ENCODE measurements around the gene PCSK7. TPM values are rescaled to one million over a fixed set of nuclear protein-coding genes. Genes with fewer than 3 reads are reported as not detected.
A peak's percentile ranks its signal among the peaks of the same experiment; 100 is the strongest.

Gene PCSK7
- total and polyA plus RNA-seq, 2 donors from 2014 or later, result 14.5 to 70.2 TPM

GRCh38 chr11:117202386-117203068 is 29.3 kb downstream of the PCSK7 start:
- FAIRE-seq (no peak), DNase-seq (no peak)
- Histone ChIP-seq H3K27ac (ENCODE audit: low read depth in 2 of 2, low read length in 2 of 2) (peak overlapping the region; percentile 4 to 94), H3K4me1 (ENCODE audit: control insufficient read depth in 2 of 3, insufficient read depth in 2 of 3, low read depth in 1 of 3, low read length in 3 of 3) (no peaks in the 10 kb centered on the region), H3K27me3 (ENCODE audit: control insufficient read depth, insufficient read depth, low read length) (no peaks in the 10 kb centered on the region), H3K9me3 (ENCODE audit: control insufficient read depth in 2 of 3, insufficient read depth in 1 of 3, low read length in 3 of 3) (no peaks in the 10 kb centered on the region), H3K36me3 (ENCODE audit: control insufficient read depth in 2 of 3, insufficient read depth in 3 of 3, low read length in 3 of 3) (peaks cover 0 to 11% (median 4%) of the 10 kb centered on the region in 3 donors), H3K4me3 (ENCODE audit: low read length in 3 of 3) (peak overlapping the region in 2 of 3 donors; percentile 10 to 63), H3K9ac (ENCODE audit: low read length in 3 of 3) (no peak overlapping the region)
- TF ChIP-seq CTCF (IDR thresholded peaks at IDR 0.05; ENCODE audit: borderline replicate concordance, extremely low read depth, insufficient read depth), result no peak
- intact Hi-C loops (cut with DNase I), result no loop called here

- intact Hi-C loops (cut with DNase I), result no loop called here
- Histone ChIP-seq H3K9ac (ENCODE audit: low read length in 3 of 3) (peak overlapping the region in 2 of 3 donors; percentile 58 to 88), H3K9me3 (ENCODE audit: control insufficient read depth in 2 of 3, insufficient read depth in 1 of 3, low read length in 3 of 3) (no peaks in the 10 kb centered on the region), H3K36me3 (ENCODE audit: control insufficient read depth in 2 of 3, insufficient read depth in 3 of 3, low read length in 3 of 3) (peaks cover 0 to 11% (median 4%) of the 10 kb centered on the region in 3 donors), H3K4me3 (ENCODE audit: low read length in 3 of 3) (peak overlapping the region in 2 of 3 donors; percentile 59 to 63), H3K27me3 (ENCODE audit: control insufficient read depth, insufficient read depth, low read length) (no peaks in the 10 kb centered on the region), H3K27ac (ENCODE audit: low read depth in 2 of 2, low read length in 2 of 2) (peak overlapping the region; percentile 80 to 94), H3K4me1 (ENCODE audit: control insufficient read depth in 2 of 3, insufficient read depth in 2 of 3, low read depth in 1 of 3, low read length in 3 of 3) (no peaks in the 10 kb centered on the region)
- FAIRE-seq (no peak), DNase-seq (no peak)
- no peak for TF ChIP-seq CTCF (IDR thresholded peaks at IDR 0.05; ENCODE audit: borderline replicate concordance, extremely low read depth, insufficient read depth)
Observed at GRCh38 chr11:117201658-117202305, 30.1 kb downstream of the PCSK7 start.

GRCh38 chr11:117200813-117201657 is 30.8 kb downstream of the PCSK7 start:
- intact Hi-C loops (cut with DNase I), result no loop called here
- FAIRE-seq (no peak), DNase-seq (peak in 1 of 5 donors; percentile 45)
- Histone ChIP-seq H3K4me3 (ENCODE audit: low read length in 3 of 3) (peak overlapping the region; percentile 16 to 63 (median 59)), H3K4me1 (ENCODE audit: control insufficient read depth in 2 of 3, insufficient read depth in 2 of 3, low read depth in 1 of 3, low read length in 3 of 3) (no peaks in the 10 kb centered on the region), H3K9me3 (ENCODE audit: control insufficient read depth in 2 of 3, insufficient read depth in 1 of 3, low read length in 3 of 3) (no peaks in the 10 kb centered on the region), H3K27ac (ENCODE audit: low read depth in 2 of 2, low read length in 2 of 2) (peak overlapping the region; percentile 80 to 94), H3K27me3 (ENCODE audit: control insufficient read depth, insufficient read depth, low read length) (no peaks in the 10 kb centered on the region), H3K9ac (ENCODE audit: low read length in 3 of 3) (peak overlapping the region in 2 of 3 donors; percentile 70 to 88), H3K36me3 (ENCODE audit: control insufficient read depth in 2 of 3, insufficient read depth in 3 of 3, low read length in 3 of 3) (peaks cover 0 to 11% (median 4%) of the 10 kb centered on the region in 3 donors)
- TF ChIP-seq CTCF (IDR thresholded peaks at IDR 0.05; ENCODE audit: borderline replicate concordance, extremely low read depth, insufficient read depth), result no peak

Data from kidney (tissue), 14 donors.